Mesenteric fat pad (tissue), 1 donor: Measurements from ENCODE around the gene BACH2. TPM values are rescaled to one million over a fixed set of nuclear protein-coding genes. Genes with fewer than 3 reads are reported as not detected.

ENCODE experiments used
- microRNA-seq: library from miRNA; unstranded; fragments of <30 nt; microRNA quantifications from one replicate; pipeline ENCODE4 v1.2.0, GENCODE V29; 2020; ENCODE audit warnings: borderline number of aligned reads
- total RNA-seq: library from RNA; stranded (reverse); fragmentation: NEBNext Ultra II Directional; extraction: Animal tissue kit (Norgen Biotek cat#: 25700); gene quantifications from one replicate; pipeline ENCODE4 v1.2.1, GENCODE V29; 2021
- donor health status: DM: yes; HTN: yes; CAD: no.

The BACH2 gene
- total RNA-seq, 1 donor from 2014 or later = 2.0 TPM

Small RNA genes lying within 50 kb of the gene (microRNA-seq; reads per million reads assigned to microRNA genes)
- gene MIR4464 = not detected
